Kidney (tissue), 14 donors: ENCODE data around the gene PITPNM2. TPM values are rescaled to one million over a fixed set of nuclear protein-coding genes. Genes with fewer than 3 reads are reported as not detected.
A peak's percentile ranks its signal among the peaks of the same experiment; 100 is the strongest.

Experiments
- DNase-seq, 5 donors: peaks; one replicate each; pipeline ENCODE4 v3.0.0-alpha.2; 2013 to 2020
- FAIRE-seq: peaks from 2 replicates; lab custom pipeline; 2012; peaks lifted over from hg19 to GRCh38; lab: Jason Lieb, UNC
- H3K27ac ChIP-seq, 2 donors: one replicate each; pipeline ENCODE4 v1.7.0; 2013; ENCODE audit warnings: low read depth in 2 of 2, low read length in 2 of 2, inconsistent platforms in 1 of 2
- H3K27me3 ChIP-seq: one replicate; pipeline ENCODE4 v1.7.1; 2013; ENCODE audit warnings: low read length, inconsistent platforms; ENCODE audit not compliant: control insufficient read depth, insufficient read depth
- H3K36me3 ChIP-seq, 3 donors: one replicate each; pipeline versions ENCODE4 v1.7.0 to v1.7.1; 2013; ENCODE audit warnings: low read length in 3 of 3, control low read depth in 1 of 3, inconsistent platforms in 1 of 3; ENCODE audit not compliant: insufficient read depth in 3 of 3, control insufficient read depth in 2 of 3
- H3K4me1 ChIP-seq, 3 donors: one replicate each; pipeline versions ENCODE4 v1.7.0 to v1.7.1; 2013; ENCODE audit warnings: low read length in 3 of 3, inconsistent platforms in 1 of 3, low read depth in 1 of 3; ENCODE audit not compliant: control insufficient read depth in 2 of 3, insufficient read depth in 2 of 3
- H3K4me3 ChIP-seq, 3 donors: one replicate each; pipeline versions ENCODE4 v1.7.0 to v1.8.1; 2013; ENCODE audit warnings: low read length in 3 of 3, control low read depth in 1 of 3, inconsistent platforms in 1 of 3
- H3K9ac ChIP-seq, 3 donors: one replicate each; pipeline versions ENCODE4 v1.7.0 to v1.7.1; 2013; ENCODE audit warnings: low read length in 3 of 3, control low read depth in 1 of 3, inconsistent platforms in 1 of 3
- H3K9me3 ChIP-seq, 3 donors: one replicate each; pipeline versions ENCODE4 v1.7.0 to v1.7.1; 2013; ENCODE audit warnings: low read length in 3 of 3, control low read depth in 1 of 3, inconsistent platforms in 1 of 3; ENCODE audit not compliant: control insufficient read depth in 2 of 3, insufficient read depth in 1 of 3
- CTCF ChIP-seq: IDR thresholded peaks from 3 replicates; pipeline ENCODE4 v1.5.1; 2012; ENCODE audit warnings: mild to moderate bottlenecking, moderate library complexity, borderline replicate concordance; ENCODE audit not compliant: insufficient read depth; ENCODE audit errors: extremely low read depth
- intact Hi-C: fragments of 100-400 bp; cut with DNase I; formaldehyde crosslinking; loops from one replicate; pipeline ENCODE4 v1.11.1; 2022
- polyA plus RNA-seq: library from polyadenylated mRNA; stranded (reverse); fragments of 350-450 nt; fragmentation: Illumina TruSeq; extraction: RNeasy Lipid Tissue Mini Kit (QIAGEN cat#74804); gene quantifications from one replicate; pipeline ENCODE4 v1.2.3, GENCODE V29; 2014; ENCODE audit warnings: low read depth, low replicate concordance; ENCODE audit not compliant: insufficient read depth
- total RNA-seq: library from RNA; stranded (reverse); fragmentation: NEBNext Ultra II Directional; extraction: Animal tissue kit (Norgen Biotek cat#: 25700); gene quantifications from one replicate; pipeline ENCODE4 v1.2.1, GENCODE V29; 2021
- donor health status: control.
- donor health status: control.
- donor health status: control.
- donor health status: control.
- donor health status: control.
- donor health status: DM: yes; HTN: yes; CAD: no.
- donor health status: Normal renal cell carcinoma (clear cell type).

Gene PITPNM2
- total and polyA plus RNA-seq, 2 donors from 2014 or later: 5.7 to 41.7 TPM

GRCh38 chr12:123121670-123122069 is 29.2 kb downstream of the PITPNM2 start:
- no peak overlapping the region for H3K9ac ChIP-seq
- H3K4me3 ChIP-seq: no peak overlapping the region
- no peak for TF ChIP-seq CTCF
- intact Hi-C loops: no loop called here
- no peak overlapping the region for H3K27ac ChIP-seq
- DNase-seq (no peak), FAIRE-seq (no peak)
- no peaks in the 10 kb centered on the region for H3K27me3 ChIP-seq
- no peaks in the 10 kb centered on the region for H3K36me3 ChIP-seq
- no peaks in the 10 kb centered on the region for H3K9me3 ChIP-seq
- H3K4me1 ChIP-seq: peaks cover 0 to 7% (median 0%) of the 10 kb centered on the region in 3 donors

GRCh38 chr12:123120452-123121166 is 30.3 kb downstream of the PITPNM2 start:
- DNase-seq (no peak), FAIRE-seq (no peak)
- no peak overlapping the region for H3K4me3 ChIP-seq
- no peaks in the 10 kb centered on the region for H3K36me3 ChIP-seq
- H3K9ac ChIP-seq: no peak overlapping the region
- no peaks in the 10 kb centered on the region for H3K27me3 ChIP-seq
- H3K27ac ChIP-seq: no peak overlapping the region
- TF ChIP-seq CTCF: no peak
- intact Hi-C loops: no loop called here
- H3K4me1 ChIP-seq: peaks cover 4 to 13% (median 8%) of the 10 kb centered on the region in 3 donors
- no peaks in the 10 kb centered on the region for H3K9me3 ChIP-seq

- Histone ChIP-seq H3K27me3 (no peaks in the 10 kb centered on the region), H3K9ac (no peak overlapping the region), H3K4me3 (no peak overlapping the region), H3K36me3 (no peaks in the 10 kb centered on the region), H3K4me1 (peaks cover 4 to 18% (median 13%) of the 10 kb centered on the region in 3 donors), H3K9me3 (no peaks in the 10 kb centered on the region), H3K27ac (no peak overlapping the region)
- DNase-seq (no peak), FAIRE-seq (no peak)
- intact Hi-C loops: no loop called here
- TF ChIP-seq CTCF: no peak
Measured at GRCh38 chr12:123119808-123120207, 31.1 kb downstream of the PITPNM2 start.

GRCh38 chr12:123118497-123118896 is 32.4 kb downstream of the PITPNM2 start:
- Histone ChIP-seq H3K9ac (no peak overlapping the region), H3K4me3 (no peak overlapping the region), H3K27ac (no peak overlapping the region), H3K36me3 (no peaks in the 10 kb centered on the region), H3K9me3 (no peaks in the 10 kb centered on the region), H3K4me1 (peaks cover 4 to 26% (median 24%) of the 10 kb centered on the region in 3 donors), H3K27me3 (no peaks in the 10 kb centered on the region)
- FAIRE-seq (no peak), DNase-seq (peak in 1 of 5 donors; percentile 34)
- intact Hi-C loops: no loop called here
- no peak for TF ChIP-seq CTCF
